Ishikawa (cell line): ENCODE results near the gene SV2A.

Experiments
- CEBPB ChIP-seq: IDR thresholded peaks from 2 replicates; pipeline ENCODE4 v1.6.1; 2012
- RAD21 ChIP-seq: IDR thresholded peaks from 2 replicates; pipeline ENCODE4 v1.6.1; 2012; ENCODE audit warnings: low read depth

GRCh38 chr1:149888999-149889289, 28.7 kb downstream of the SV2A start:
- TF ChIP-seq CEBPB (no peak), RAD21 (no peak)
